T follicular helper cell (primary cell): ENCODE measurements around the gene EXOC2.

ENCODE experiments used
- DNase-seq: peaks from one replicate; pipeline ENCODE4 v3.0.0-alpha.2; 2020; ENCODE audit warnings: low read depth

Gene EXOC2

GRCh38 chr6:470051-470900 lies 222.7 kb downstream of the EXOC2 start:
- DNase-seq, result no peak

GRCh38 chr6:467671-468082 lies 225.3 kb downstream of the EXOC2 start:
- DNase-seq, result no peak

- DNase-seq, result no peak
These were observed 225.8 kb downstream of the EXOC2 start for GRCh38 chr6:467111-467510.

GRCh38 chr6:466564-466963 lies 226.4 kb downstream of the EXOC2 start:
- no peak for DNase-seq

- no peak for DNase-seq
These were observed 227.2 kb downstream of the EXOC2 start for GRCh38 chr6:465531-466348.

- DNase-seq, result no peak
These were observed 236.1 kb downstream of the EXOC2 start for GRCh38 chr6:456887-457286.

- no peak for DNase-seq
These were observed 236.5 kb downstream of the EXOC2 start for GRCh38 chr6:456358-456867.

- no peak for DNase-seq
These were observed 237.1 kb downstream of the EXOC2 start for GRCh38 chr6:455835-456234.

GRCh38 chr6:455006-455585 lies 237.8 kb downstream of the EXOC2 start:
- DNase-seq, result no peak

- no peak for DNase-seq
These were observed 238.6 kb downstream of the EXOC2 start for GRCh38 chr6:454148-454991.

- no peak for DNase-seq
These were observed 239.8 kb downstream of the EXOC2 start for GRCh38 chr6:453152-453551.

GRCh38 chr6:452301-453067 lies 240.5 kb downstream of the EXOC2 start:
- no peak for DNase-seq

- DNase-seq, result no peak
These were observed 241.1 kb downstream of the EXOC2 start for GRCh38 chr6:451847-452246.

- DNase-seq, result no peak
These were observed 241.6 kb downstream of the EXOC2 start for GRCh38 chr6:451336-451735.

- DNase-seq, result no peak
These were observed 243.2 kb downstream of the EXOC2 start for GRCh38 chr6:449486-450419.

GRCh38 chr6:449057-449430 lies 243.9 kb downstream of the EXOC2 start:
- DNase-seq, result no peak

GRCh38 chr6:448296-449056 lies 244.5 kb downstream of the EXOC2 start:
- DNase-seq, result no peak

- DNase-seq, result no peak
These were observed 245.4 kb downstream of the EXOC2 start for GRCh38 chr6:447381-448165.
